Measurements from ENCODE around the gene VIPAS39. TPM values are rescaled to one million over a fixed set of nuclear protein-coding genes. Genes with fewer than 3 reads are reported as not detected.

The VIPAS39 gene
- polyA plus RNA-seq, 4 donors: 30.3 to 36.9 (median 31.2) TPM

GRCh38 chr14:77407158-77407557 is 50.2 kb downstream of the VIPAS39 start:
- DNase-seq (ENCODE audit: low read depth in 4 of 4, low spot score in 2 of 4): no peak

DNA sequence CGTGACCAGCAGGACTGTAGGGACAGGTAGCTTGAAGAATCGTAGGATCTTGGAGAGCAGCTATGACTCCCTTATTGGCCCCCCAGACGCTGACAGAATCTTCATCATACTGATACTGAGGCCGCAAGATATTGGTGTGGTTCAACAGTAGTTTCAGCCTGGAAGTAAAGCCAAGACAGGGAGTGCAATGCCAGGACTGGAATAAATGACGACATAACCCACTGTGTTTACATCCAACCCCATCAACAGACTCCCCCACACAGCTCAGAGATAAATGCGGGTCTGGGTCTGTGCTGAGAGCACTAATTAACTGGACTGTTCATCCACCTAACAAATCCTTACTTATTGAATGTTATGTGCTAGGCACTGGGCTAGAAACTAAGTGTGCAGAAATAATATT is 50.7 kb downstream of the VIPAS39 start:
- DNase-seq (ENCODE audit: low read depth in 4 of 4, low spot score in 2 of 4): no peak

DNA sequence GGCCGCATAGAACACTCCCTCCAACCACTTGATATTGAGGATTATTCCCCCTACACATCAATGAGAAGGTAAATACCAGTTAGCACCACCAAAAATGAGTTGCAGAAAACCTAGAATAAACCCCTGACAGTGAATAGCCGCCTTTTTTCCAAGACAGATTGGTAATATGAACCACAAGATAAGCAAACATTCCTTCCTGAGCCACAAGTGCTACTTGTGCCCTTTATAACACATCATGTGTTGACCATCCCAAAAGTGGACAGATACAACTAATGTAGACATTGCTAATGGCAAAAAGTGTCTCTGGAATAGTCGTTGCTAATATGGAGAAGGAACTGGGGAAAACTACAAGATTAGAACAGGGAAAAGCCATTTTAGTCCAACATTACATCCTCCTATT is 51.3 kb downstream of the VIPAS39 start:
- no peak for DNase-seq (ENCODE audit: low read depth in 4 of 4, low spot score in 2 of 4)

GRCh38 chr14:77403768-77404167 is 53.6 kb downstream of the VIPAS39 start:
- no peak for DNase-seq (ENCODE audit: low read depth in 4 of 4, low spot score in 2 of 4)

- DNase-seq (ENCODE audit: low read depth in 4 of 4, low spot score in 2 of 4): no peak
These were observed 57.2 kb downstream of the VIPAS39 start for GRCh38 chr14:77400216-77400615.

DNA sequence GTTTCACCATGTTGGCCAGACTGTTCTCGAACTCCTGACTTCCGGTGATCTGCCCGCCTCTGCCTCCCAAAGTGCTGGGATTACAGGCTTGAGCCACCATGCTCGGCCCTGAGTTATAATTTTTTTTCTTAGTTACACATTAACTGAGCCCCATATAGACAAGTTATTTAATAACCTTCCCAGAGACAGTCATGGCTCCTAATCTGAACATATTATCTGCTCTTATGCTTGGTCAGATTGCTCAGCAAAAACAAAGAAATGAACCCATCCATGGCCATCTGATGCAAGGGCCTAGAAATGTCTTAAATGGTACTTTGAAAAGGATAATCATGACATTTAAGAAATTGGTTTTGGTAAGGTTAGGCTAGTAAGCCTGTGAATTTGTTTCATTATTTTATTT is 67.2 kb downstream of the VIPAS39 start:
- no peak for DNase-seq (ENCODE audit: low read depth in 4 of 4, low spot score in 2 of 4)

GRCh38 chr14:77378701-77379100 is 78.7 kb downstream of the VIPAS39 start:
- DNase-seq (ENCODE audit: low read depth in 4 of 4, low spot score in 2 of 4): no peak

DNA sequence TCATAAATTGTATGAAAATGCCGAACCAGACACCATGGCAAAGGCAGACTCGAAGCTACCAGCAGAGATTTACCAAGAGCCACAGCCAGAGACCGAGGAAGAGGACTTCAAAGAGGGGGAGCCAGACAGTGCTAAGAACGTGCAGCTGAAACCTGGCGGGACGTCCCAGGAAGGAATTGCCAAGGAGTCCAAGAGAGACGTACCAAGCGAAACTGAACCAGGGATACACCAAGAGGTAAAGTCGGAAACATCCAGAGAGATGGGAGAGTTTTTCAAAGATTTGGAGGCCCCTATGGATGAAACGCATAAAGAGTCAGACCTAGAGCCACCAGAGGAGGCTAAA is 79.9 kb downstream of the VIPAS39 start:
- DNase-seq (ENCODE audit: low read depth in 4 of 4, low spot score in 2 of 4): no peak

DNA sequence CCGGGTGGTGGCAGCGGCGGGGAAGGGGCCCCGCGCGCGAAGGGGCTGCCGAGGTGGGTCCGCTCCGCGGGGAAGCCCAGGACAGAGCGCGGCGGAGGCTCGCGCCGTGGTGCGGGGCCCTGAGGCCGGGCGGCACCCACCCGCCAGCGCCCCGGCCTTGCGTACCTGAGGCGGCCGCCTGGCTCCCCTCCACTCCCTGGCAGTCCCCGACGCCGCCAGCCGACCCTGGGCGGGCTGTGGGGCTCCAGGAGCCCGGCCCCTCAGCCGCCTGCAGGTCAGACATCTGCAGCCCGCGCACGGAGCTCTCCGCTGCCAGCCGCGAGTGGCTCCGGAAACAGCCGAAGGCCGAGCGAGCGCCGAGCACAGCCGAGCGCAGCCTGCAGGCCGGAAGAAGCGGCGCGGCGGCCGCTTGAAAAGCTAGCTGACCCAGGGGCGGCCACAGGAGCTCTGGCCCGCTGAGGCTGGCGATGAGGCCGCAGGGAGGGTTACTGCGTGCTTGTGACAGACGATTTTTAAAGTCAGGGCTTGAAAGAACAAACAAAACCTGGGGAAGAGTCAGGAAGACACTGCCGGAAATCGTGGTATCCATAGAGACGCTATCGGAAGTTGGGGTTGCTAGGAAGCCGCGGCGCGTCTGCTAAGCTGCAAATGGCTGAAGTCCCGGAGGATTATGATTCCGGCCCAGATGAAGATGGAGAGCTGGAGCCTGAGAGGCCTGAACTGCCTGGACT is 80.5 kb downstream of the VIPAS39 start, which contains the start of the genes SAMD15 and TMED8:
SAMD15 (plus strand) TSS at position 609 of the 731 bp plus-strand sequence; CDS start at position 649, 40 bp downstream.
TMED8 (minus strand) TSS at position 324 of the 731 bp plus-strand sequence; CDS start at position 283, 41 bp downstream.
- DNase-seq (ENCODE audit: low read depth in 4 of 4, low spot score in 2 of 4): peak; percentile 76 to 87 (median 80)

Other genes with a start within 250 kb of the VIPAS39 start
- gene NGB, start 186.4 kb downstream of the VIPAS39 start, polyA plus RNA-seq (ENCODE audit: insufficient read length in 4 of 4): not detected
- gene POMT2, start 136.7 kb downstream of the VIPAS39 start, polyA plus RNA-seq (ENCODE audit: insufficient read length in 4 of 4): 10 to 100 TPM; 34.2 to 55.2 (median 47.0) TPM
- 10 to 100 TPM; 23.5 to 30.0 (median 27.7) TPM for gene GSTZ1, start 136.6 kb downstream of the VIPAS39 start, polyA plus RNA-seq (ENCODE audit: insufficient read length in 4 of 4)
- 10 to 100 TPM; 18.4 to 27.1 (median 21.6) TPM for gene TMED8, start 80.5 kb downstream of the VIPAS39 start, polyA plus RNA-seq (ENCODE audit: insufficient read length in 4 of 4)
- gene SAMD15, start 80.2 kb downstream of the VIPAS39 start, polyA plus RNA-seq (ENCODE audit: insufficient read length in 4 of 4): 10 to 100 TPM in 1 of 4 donors, 1 to 10 TPM in 3; 6.7 to 10.9 (median 8.5) TPM
- 1 to 10 TPM; 1.8 to 4.1 (median 2.6) TPM for gene NOXRED1, start 34.1 kb downstream of the VIPAS39 start, polyA plus RNA-seq (ENCODE audit: insufficient read length in 4 of 4)
- gene AHSA1, start 492 bp upstream of the VIPAS39 start, polyA plus RNA-seq (ENCODE audit: insufficient read length in 4 of 4): 100 to 1,000 TPM; 186 to 225 (median 202) TPM
- gene ISM2, start 41.2 kb upstream of the VIPAS39 start, polyA plus RNA-seq (ENCODE audit: insufficient read length in 4 of 4): 1 to 10 TPM; 1.3 to 3.6 (median 1.8) TPM
- 10 to 100 TPM; 67.1 to 71.3 (median 69.1) TPM for gene SPTLC2, start 159.0 kb upstream of the VIPAS39 start, polyA plus RNA-seq (ENCODE audit: insufficient read length in 4 of 4)